HepG2 (cell line): ENCODE data around the gene LCLAT1. TPM values are rescaled to one million over a fixed set of nuclear protein-coding genes. Genes with fewer than 3 reads are reported as not detected.

ENCODE experiments used
- ATAC-seq: fragments of 200-7000 bp; cut with Tn5 transposase; 3 replicates; pipeline ENCODE4 v1.9.1; 2020; ENCODE audit warnings: mild to moderate bottlenecking, moderate library complexity
- BruUV-seq: library from RNA; stranded (reverse); fragments of 400-500 nt; replicated peaks from 2 replicates; lab custom pipeline; 2021; lab: Mats Ljungman, UMichigan
- CTCF ChIA-PET: fragments of 300-600 bp; formaldehyde crosslinking; extraction: SDS; loops from one replicate; lab custom pipeline; 2021; ENCODE audit warnings: low total read pairs, inconsistent platforms, low intra/inter-chr PET ratio; lab: Yijun Ruan, JAX
- POLR2A ChIA-PET: fragments of 350-600 bp; sonication (Branson Sonifier 250); formaldehyde crosslinking; loops from one replicate; lab custom pipeline; 2020; ENCODE audit warnings: antibody characterized with exemption, inconsistent platforms; lab: Yijun Ruan, JAX
- DNase-seq: peaks from one replicate; pipeline ENCODE4 v3.0.0-alpha.2; 2015; ENCODE audit warnings: low spot score
- FAIRE-seq: peaks from 3 replicates; lab custom pipeline; 2011; peaks lifted over from hg19 to GRCh38; lab: Jason Lieb, UNC
- H2AFZ ChIP-seq: one replicate; pipeline ENCODE4 v1.6.1; 2011; ENCODE audit warnings: low read length, inconsistent platforms
- H3K27ac ChIP-seq: fragments of 300-600 bp; 3 replicates; pipeline ENCODE4 v1.8.0; 2011; ENCODE audit warnings: mixed run types, mild to moderate bottlenecking, mixed read lengths, low read length, inconsistent platforms; ENCODE audit not compliant: insufficient read depth; ENCODE audit errors: extremely low read length
- H3K27me3 ChIP-seq, 2 experiments: fragments of 200-600 bp in 1 of 2; 2 replicates in 1 of 2; 3 replicates in 1 of 2; pipeline versions ENCODE4 v1.6.0 to v1.8.0; 2011; ENCODE audit warnings: low read length in 2 of 2, mild to moderate bottlenecking in 2 of 2, moderate library complexity in 2 of 2, inconsistent platforms in 1 of 2; ENCODE audit not compliant: insufficient read depth in 2 of 2, control insufficient read depth in 1 of 2
- H3K36me3 ChIP-seq, 2 experiments: fragments of 200-600 bp in 1 of 2; replicated peaks in 1 of 2; 2 replicates in 1 of 2; 3 replicates in 1 of 2; pipeline versions ENCODE4 v1.5.1 to v1.8.0; 2011; ENCODE audit warnings: low read length in 2 of 2, inconsistent platforms in 1 of 2; ENCODE audit not compliant: insufficient read depth in 2 of 2, control insufficient read depth in 1 of 2
- H3K4me1 ChIP-seq: 2 replicates; pipeline ENCODE4 v1.5.1; 2012; ENCODE audit warnings: low read length, inconsistent platforms; ENCODE audit not compliant: insufficient read depth
- H3K4me2 ChIP-seq: 2 replicates; pipeline ENCODE4 v1.6.0; 2011; ENCODE audit warnings: low read depth, low read length, inconsistent platforms
- H3K4me3 ChIP-seq, 3 experiments: fragments of 200-600 bp in 1 of 3; sonication (generic), shearing (Covaris generic) in 1 of 3; replicated peaks in 1 of 3; 2 replicates each; pipeline ENCODE4 v1.5.1; 2011 to 2016; ENCODE audit warnings: low read length in 3 of 3, inconsistent platforms in 2 of 3, low read depth in 2 of 3, mild to moderate bottlenecking in 2 of 3, control low read depth in 1 of 3, mixed read lengths in 1 of 3; ENCODE audit not compliant: insufficient read depth in 1 of 3
- H3K79me2 ChIP-seq: one replicate; pipeline ENCODE4 v1.6.1; 2011; ENCODE audit warnings: low read length, inconsistent platforms; ENCODE audit not compliant: insufficient read depth
- H3K9ac ChIP-seq: 2 replicates; pipeline ENCODE4 v1.6.0; 2011; ENCODE audit warnings: mild to moderate bottlenecking, low read depth, low read length, inconsistent platforms; ENCODE audit not compliant: insufficient read depth
- H3K9me3 ChIP-seq: 2 replicates; pipeline ENCODE4 v1.5.1; 2012; ENCODE audit warnings: mild to moderate bottlenecking, low read length
- H4K20me1 ChIP-seq: 2 replicates; pipeline ENCODE4 v1.6.0; 2011; ENCODE audit warnings: inconsistent platforms, mild to moderate bottlenecking, low read length, moderate library complexity; ENCODE audit not compliant: insufficient read depth
- BORCS8-MEF2B ChIP-seq: sonication (generic); formaldehyde crosslinking; IDR thresholded peaks from 2 replicates; pipeline ENCODE4 v1.8.0; 2022; ENCODE audit warnings: mild to moderate bottlenecking, missing genetic modification reagents
- CENPX ChIP-seq: sonication (generic); formaldehyde crosslinking; IDR thresholded peaks from 2 replicates; pipeline ENCODE4 v1.9.0; 2021; ENCODE audit warnings: mild to moderate bottlenecking, missing genetic modification reagents, moderate library complexity
- HMGXB4 ChIP-seq, 2 experiments: sonication (generic) in 1 of 2; formaldehyde crosslinking in 1 of 2; IDR thresholded peaks; 2 replicates each; pipeline versions ENCODE4 v1.4.0 to v1.6.1; 2018 to 2020; ENCODE audit warnings: missing genetic modification reagents in 2 of 2, borderline replicate concordance in 1 of 2, low read depth in 1 of 2, mild to moderate bottlenecking in 1 of 2, missing biosample characterization in 1 of 2
- TFDP2 ChIP-seq: sonication (generic); formaldehyde crosslinking; IDR thresholded peaks from 2 replicates; pipeline ENCODE4 v1.4.0; 2020; ENCODE audit warnings: missing genetic modification reagents
- XBP1 ChIP-seq: sonication (generic); formaldehyde crosslinking; IDR thresholded peaks from 2 replicates; pipeline ENCODE4 v1.5.0; 2020; ENCODE audit warnings: missing genetic modification reagents
- ZNF264 ChIP-seq: sonication (generic); formaldehyde crosslinking; IDR thresholded peaks from 2 replicates; pipeline ENCODE4 v1.4.0; 2020; ENCODE audit warnings: missing genetic modification reagents
- ZNF34 ChIP-seq: sonication (generic); formaldehyde crosslinking; IDR thresholded peaks from 2 replicates; pipeline ENCODE4 v1.4.0; 2020; ENCODE audit warnings: mild to moderate bottlenecking, missing genetic modification reagents, borderline replicate concordance
- ZNF644 ChIP-seq: IDR thresholded peaks from 2 replicates; pipeline ENCODE4 v1.6.1; 2016; ENCODE audit warnings: low read depth
- ZNF740 ChIP-seq: sonication (generic); formaldehyde crosslinking; IDR thresholded peaks from 2 replicates; pipeline ENCODE4 v1.4.0; 2020; ENCODE audit warnings: missing genetic modification reagents
- WGBS: methylation state at CpG from one replicate; pipeline ENCODE4 v1.1.6; 2017; ENCODE audit warnings: low lambda C conversion rate; 5-methylcytosine and 5-hydroxymethylcytosine counted together
- in situ Hi-C: cut with HindIII; loops from 2 replicates; pipeline ENCODE4 v1.10.0; 2017; ENCODE audit warnings: low pct_unique_long_range_greater_than_20kb; ENCODE audit not compliant: extremely low pct_ligation_motif_present
- intact Hi-C: fragments of 100-400 bp; cut with micrococcal nuclease; formaldehyde crosslinking; loops from one replicate; pipeline ENCODE4 v1.10.0; 2022; ENCODE audit not compliant: unreplicated experiment
- polyA plus RNA-seq, 8 experiments: library from polyadenylated mRNA; depleted of rRNA in 3 of 8; stranded (reverse) in 7 of 8; unstranded in 1 of 8; fragments of >200 nt; fragmentation: Illumina TruSeq in 4 of 8; extraction: Trizol in 4 of 8; gene quantifications; 2 replicates each; pipeline versions ENCODE4 v1.2.1 to v1.2.3, GENCODE V29; 2011 to 2016; ENCODE audit warnings: low read depth in 4 of 8, missing spikeins in 1 of 8, mixed read lengths in 1 of 8; ENCODE audit not compliant: insufficient read depth in 1 of 8
- total RNA-seq, 5 experiments: library from RNA; depleted of rRNA; stranded (reverse); fragments of >200 nt; fragmentation: Illumina TruSeq; extraction: Trizol; gene quantifications; 2 replicates each; pipeline ENCODE4 v1.2.3, GENCODE V29; 2016; ENCODE audit warnings: low read depth in 1 of 5

Gene LCLAT1
- total and polyA plus RNA-seq, 2 of the 13 experiments (the other 11 are each of a cell fraction or from before 2014, with no cell fraction given) = 18.0 to 28.0 TPM

GRCh38 chr2:30439296-30439695, 7.8 kb upstream of the LCLAT1 start:
- H2AFZ ChIP-seq = no peak overlapping the region
- no peak overlapping the region for H3K9ac ChIP-seq
- no TSS peak for BruUV-seq
- H3K27ac ChIP-seq = no peak overlapping the region
- intact Hi-C loops (loop anchor here (10.0 kb wide), 1 partner anchor 236 kb away; no protein-coding TSS in a partner anchor), in situ Hi-C loops (loop anchor here (10.0 kb wide), 1 partner anchor 246 kb away; no protein-coding TSS in a partner anchor)
- peaks cover 14% of the 10 kb centered on the region for H3K4me1 ChIP-seq
- FAIRE-seq (no peak), ATAC-seq (no peak), DNase-seq (no peak)
- no peaks in the 10 kb centered on the region for H3K9me3 ChIP-seq
- POLR2A ChIA-PET = no interaction called here
- H4K20me1 ChIP-seq = no peaks in the 10 kb centered on the region
- H3K27me3 ChIP-seq = no peaks in the 10 kb centered on the region
- 63% methylated on average over 3 of the region's 3 CpGs for WGBS
- TF ChIP-seq ZNF264 (no peak), ZNF644 (no peak), ZNF740 (no peak), CENPX (CRISPR knock-in tag) (no peak), HMGXB4 (CRISPR knock-in tag; IDR thresholded peaks at IDR 0.05; ENCODE audit: borderline replicate concordance in 1 of 2, low read depth in 1 of 2) (no peak), ZNF34 (CRISPR knock-in tag) (no peak)
- no peaks in the 10 kb centered on the region for H3K36me3 ChIP-seq
- H3K4me2 ChIP-seq = no peak overlapping the region
- H3K79me2 ChIP-seq = no peaks in the 10 kb centered on the region
- H3K4me3 ChIP-seq = no peak overlapping the region
- CTCF ChIA-PET = no interaction called here

GRCh38 chr2:30439879-30440278, 7.2 kb upstream of the LCLAT1 start:
- in situ Hi-C loops (loop anchor here (10.0 kb wide), 2 partner anchors 245 to 265 kb away; no protein-coding TSS in a partner anchor), intact Hi-C loops (loop anchor here (5.0 to 10.0 kb wide), 2 partner anchors 235 to 267 kb away; no protein-coding TSS in a partner anchor)
- Histone ChIP-seq H3K27ac (no peak overlapping the region), H3K4me1 (peaks cover 10% of the 10 kb centered on the region), H4K20me1 (no peaks in the 10 kb centered on the region), H2AFZ (no peak overlapping the region), H3K4me3 (no peak overlapping the region), H3K9me3 (no peaks in the 10 kb centered on the region), H3K27me3 (no peaks in the 10 kb centered on the region), H3K9ac (no peak overlapping the region), H3K36me3 (no peaks in the 10 kb centered on the region), H3K4me2 (no peak overlapping the region), H3K79me2 (no peaks in the 10 kb centered on the region)
- ChIA-PET POLR2A (no interaction called here), CTCF (no interaction called here)
- ATAC-seq (no peak), FAIRE-seq (no peak), DNase-seq (no peak)
- TF ChIP-seq BORCS8-MEF2B (CRISPR knock-in tag) = no peak
- TF ChIP-seq XBP1 (CRISPR knock-in tag) = no peak
- TF ChIP-seq TFDP2 (CRISPR knock-in tag) = no peak
- no TSS peak for BruUV-seq
- 68% methylated on average over 5 of the region's 5 CpGs for WGBS
